Mucosa of stomach (tissue), 1 donor: ENCODE measurements around the gene CDK15.

Experiments used
- H3K27me3 ChIP-seq: one replicate; pipeline ENCODE4 v1.7.0; 2013; ENCODE audit warnings: mild to moderate bottlenecking, low read length; ENCODE audit not compliant: control insufficient read depth, insufficient read depth
- H3K36me3 ChIP-seq: one replicate; pipeline ENCODE4 v1.7.0; 2013; ENCODE audit warnings: low read length; ENCODE audit not compliant: control insufficient read depth, insufficient read depth
- H3K4me1 ChIP-seq: one replicate; pipeline ENCODE4 v1.7.0; 2013; ENCODE audit warnings: mild to moderate bottlenecking, low read length; ENCODE audit not compliant: control insufficient read depth, insufficient read depth
- H3K4me3 ChIP-seq: one replicate; pipeline ENCODE4 v1.7.0; 2013; ENCODE audit warnings: low read length
- H3K9ac ChIP-seq: one replicate; pipeline ENCODE4 v1.7.0; 2013; ENCODE audit warnings: mild to moderate bottlenecking, low read length, moderate library complexity
- H3K9me3 ChIP-seq: one replicate; pipeline ENCODE4 v1.7.0; 2013; ENCODE audit warnings: mild to moderate bottlenecking, low read length, moderate library complexity; ENCODE audit not compliant: control insufficient read depth
- donor health status: Pancreatic carcinoma.

The CDK15 gene

DNA sequence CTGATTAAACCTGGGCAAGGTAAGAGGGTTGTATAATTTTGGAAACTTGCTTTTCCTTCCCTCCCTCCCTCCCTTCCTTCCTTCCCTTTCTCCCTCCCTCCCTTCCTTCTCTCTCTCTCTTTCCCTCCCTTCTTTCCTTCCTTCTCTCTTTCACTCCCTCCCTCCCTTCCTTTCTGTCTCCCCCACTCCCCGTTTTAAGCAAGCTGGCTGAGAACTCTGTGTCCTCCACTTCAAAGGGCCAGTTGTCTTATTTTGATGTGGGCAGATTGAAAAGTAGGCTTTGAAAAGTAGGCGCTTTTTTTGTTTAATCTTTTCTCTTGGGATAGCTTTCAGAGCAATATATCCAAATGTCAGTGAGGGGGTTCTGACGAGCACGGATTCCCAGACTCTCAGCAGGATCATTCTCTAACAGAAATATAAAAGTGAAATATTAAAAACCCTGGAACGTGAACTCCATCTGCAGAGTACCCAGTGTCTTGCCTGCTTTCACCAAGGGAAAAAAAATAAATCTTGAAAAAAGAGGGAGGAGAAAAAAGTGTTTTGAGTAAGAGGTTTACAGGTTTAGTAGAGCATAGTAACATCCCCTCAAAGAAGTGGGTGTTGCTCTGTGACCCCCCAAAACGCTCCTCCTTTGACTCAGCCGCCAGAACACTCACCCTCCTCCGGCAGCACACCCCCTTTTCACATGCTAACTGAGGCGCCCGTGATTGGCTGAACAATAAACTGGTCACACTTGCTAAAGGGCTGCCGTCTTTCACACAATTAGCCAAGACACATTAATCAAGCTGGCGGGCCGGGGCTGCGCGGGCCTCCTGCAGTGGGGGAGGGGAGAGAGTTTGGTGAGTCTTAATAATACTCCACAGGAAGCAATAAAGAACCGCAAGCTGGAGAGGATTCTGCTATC, 52.2 kb downstream of the CDK15 start:
- Histone ChIP-seq H3K9ac (no peak overlapping the region), H3K9me3 (no peaks in the 10 kb centered on the region), H3K36me3 (no peaks in the 10 kb centered on the region), H3K27me3 (no peaks in the 10 kb centered on the region), H3K4me3 (no peak overlapping the region), H3K4me1 (no peaks in the 10 kb centered on the region)

DNA sequence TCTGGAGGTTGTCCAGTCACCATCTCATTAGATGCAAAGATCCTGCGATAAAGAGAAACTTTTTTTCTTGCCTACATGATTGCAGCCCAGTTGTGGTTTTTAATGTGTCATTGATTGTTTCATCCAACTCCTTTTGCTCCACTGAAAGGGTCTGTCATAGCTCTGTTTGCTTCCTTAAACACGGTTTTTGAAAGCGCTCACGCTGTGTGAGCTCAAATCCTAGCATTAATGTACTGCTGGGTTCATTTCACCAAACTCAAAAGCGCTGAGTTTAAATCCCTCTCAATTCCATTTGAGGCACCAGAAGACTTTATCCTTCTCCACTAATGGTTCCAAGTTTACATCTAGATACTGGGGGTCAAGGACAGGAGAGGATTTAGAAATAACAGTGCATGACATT, 53.6 kb downstream of the CDK15 start:
- Histone ChIP-seq H3K27me3 (peaks cover 2% of the 10 kb centered on the region), H3K9me3 (no peaks in the 10 kb centered on the region), H3K4me3 (no peak overlapping the region), H3K4me1 (no peaks in the 10 kb centered on the region), H3K9ac (no peak overlapping the region), H3K36me3 (no peaks in the 10 kb centered on the region)

DNA sequence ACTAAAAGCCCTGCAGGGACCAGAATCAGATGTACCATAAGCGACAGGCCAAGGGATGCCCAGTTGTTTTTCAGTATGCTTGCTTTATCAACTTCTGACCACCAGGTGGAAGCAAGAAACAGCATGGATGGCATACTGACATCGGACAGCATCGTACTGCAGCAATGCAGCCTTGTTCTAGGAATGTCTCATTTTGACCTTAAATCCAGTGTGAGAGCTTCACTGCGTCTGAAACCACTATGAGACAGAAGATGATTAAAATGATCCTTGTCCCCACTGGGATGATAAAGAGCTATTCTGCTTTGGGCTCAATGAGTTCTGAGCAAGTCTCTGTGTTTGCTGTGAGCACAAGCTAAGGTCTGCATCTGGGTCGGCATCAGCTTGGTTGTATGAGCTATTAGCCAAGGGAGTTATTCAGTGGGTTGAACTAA, 54.3 kb downstream of the CDK15 start:
- H3K27me3 ChIP-seq: peaks cover 4% of the 10 kb centered on the region
- no peak overlapping the region for H3K4me3 ChIP-seq
- H3K36me3 ChIP-seq: no peaks in the 10 kb centered on the region
- H3K9ac ChIP-seq: no peak overlapping the region
- H3K4me1 ChIP-seq: peaks cover 5% of the 10 kb centered on the region
- no peaks in the 10 kb centered on the region for H3K9me3 ChIP-seq

DNA sequence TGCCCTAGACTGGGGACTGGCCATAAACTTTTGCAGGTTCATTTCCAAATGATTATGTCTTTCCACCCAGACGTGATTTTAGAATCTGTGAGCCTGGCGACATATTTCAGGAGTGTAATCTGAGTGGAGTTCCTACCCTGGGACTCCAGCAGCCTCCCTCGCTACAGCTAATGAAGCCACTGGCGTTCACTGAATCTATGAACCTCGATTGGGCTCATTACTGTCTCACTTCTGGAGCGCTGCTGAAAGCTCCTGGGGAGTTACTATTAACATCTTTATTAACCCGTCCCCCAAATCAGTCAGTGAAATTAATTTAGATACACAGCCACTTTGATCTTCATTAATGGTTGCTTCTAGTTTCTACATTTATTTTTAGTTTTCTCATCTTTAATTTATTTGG, 56.5 kb downstream of the CDK15 start:
- no peaks in the 10 kb centered on the region for H3K9me3 ChIP-seq
- H3K27me3 ChIP-seq: peaks cover 4% of the 10 kb centered on the region
- H3K4me3 ChIP-seq: no peak overlapping the region

DNA sequence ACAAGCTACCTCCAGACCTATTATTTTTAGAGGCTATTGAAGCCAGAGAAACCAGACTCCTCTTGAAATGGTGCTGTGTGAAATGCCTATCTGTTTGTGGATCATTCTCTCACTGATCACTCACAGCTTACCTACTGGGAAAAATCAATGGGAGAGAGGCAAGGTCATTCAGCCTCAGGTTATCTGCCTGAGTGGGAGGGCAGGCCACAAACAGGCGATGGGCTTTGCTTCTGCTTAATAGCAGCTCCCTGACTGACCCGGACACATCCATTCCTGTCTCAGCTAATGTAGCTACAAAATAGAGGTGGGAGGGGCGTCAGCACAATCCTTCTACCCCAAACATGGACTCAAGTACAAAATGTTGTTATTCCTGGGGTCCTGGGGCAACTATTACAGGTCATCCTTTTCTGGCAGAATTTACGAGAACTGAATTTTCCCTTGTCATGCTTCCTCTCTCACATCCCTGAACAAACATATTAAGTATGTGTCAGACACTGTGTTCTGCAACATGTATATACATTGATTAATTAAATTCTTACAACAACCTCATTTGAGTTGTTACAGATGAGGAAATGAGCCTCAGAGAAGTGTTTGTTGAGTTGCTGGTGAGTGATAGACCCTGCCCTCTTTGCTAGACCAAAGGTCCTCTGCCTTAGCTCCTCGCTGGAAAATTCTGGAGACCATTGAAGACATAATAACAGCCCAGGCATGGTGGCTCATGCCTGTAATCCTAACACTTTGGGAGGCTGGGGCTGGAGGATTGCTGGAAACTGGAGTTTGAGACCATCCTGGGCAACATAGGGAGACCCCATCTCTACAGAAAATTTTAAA, 60.5 kb downstream of the CDK15 start:
- Histone ChIP-seq H3K9ac (no peak overlapping the region), H3K27me3 (peaks cover 4% of the 10 kb centered on the region), H3K9me3 (no peaks in the 10 kb centered on the region), H3K36me3 (no peaks in the 10 kb centered on the region), H3K4me3 (no peak overlapping the region), H3K4me1 (peaks cover 16% of the 10 kb centered on the region)

More for the DNA sequence above, 56.5 kb downstream of the CDK15 start:
- no peaks in the 10 kb centered on the region for H3K36me3 ChIP-seq
- no peak overlapping the region for H3K9ac ChIP-seq
- peaks cover 16% of the 10 kb centered on the region for H3K4me1 ChIP-seq

DNA sequence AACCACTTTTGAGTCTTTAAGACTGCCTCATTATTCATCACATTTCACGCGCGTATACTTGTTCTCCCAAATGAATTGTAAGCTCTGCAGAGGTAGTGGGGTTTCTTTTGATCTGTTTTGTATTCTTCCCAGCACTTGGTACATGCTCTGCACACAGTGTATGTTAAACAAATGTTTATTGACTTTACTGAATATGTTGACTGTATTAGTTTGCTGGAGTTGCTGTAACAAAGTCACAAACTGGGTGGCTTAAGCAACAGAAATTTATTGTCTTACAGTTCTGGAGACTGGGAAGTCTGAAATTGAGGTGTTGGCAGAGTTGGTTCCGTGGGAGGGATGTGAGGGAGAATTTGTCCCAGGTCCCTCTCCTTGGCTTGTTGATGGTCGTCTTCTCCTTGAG, 65.1 kb downstream of the CDK15 start:
- H3K27me3 ChIP-seq: no peaks in the 10 kb centered on the region
- no peak overlapping the region for H3K4me3 ChIP-seq
- H3K4me1 ChIP-seq: peaks cover 9% of the 10 kb centered on the region
- no peaks in the 10 kb centered on the region for H3K9me3 ChIP-seq
- no peaks in the 10 kb centered on the region for H3K36me3 ChIP-seq
- H3K9ac ChIP-seq: no peak overlapping the region

DNA sequence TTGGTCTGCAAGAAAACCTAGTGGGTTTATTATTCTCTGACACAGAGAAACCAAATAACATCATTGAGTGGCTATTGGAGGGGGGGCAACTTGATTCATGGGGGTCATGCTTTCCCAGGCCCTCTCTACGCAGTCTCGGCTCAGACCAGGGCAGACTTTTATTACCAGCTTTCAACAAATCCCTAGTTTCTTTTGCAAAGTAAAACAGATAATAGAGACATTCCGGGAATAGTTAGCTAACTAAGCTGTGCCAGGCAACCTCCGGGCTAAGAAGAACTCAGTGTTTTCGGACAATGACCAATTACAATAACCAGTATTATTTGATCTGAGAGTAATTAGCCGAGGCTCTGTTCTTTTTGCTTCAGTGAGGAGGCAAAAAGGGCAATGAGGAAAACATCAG, 66.3 kb downstream of the CDK15 start:
- H3K36me3 ChIP-seq: no peaks in the 10 kb centered on the region
- no peak overlapping the region for H3K4me3 ChIP-seq
- no peaks in the 10 kb centered on the region for H3K4me1 ChIP-seq
- H3K9me3 ChIP-seq: no peaks in the 10 kb centered on the region
- H3K9ac ChIP-seq: no peak overlapping the region
- no peaks in the 10 kb centered on the region for H3K27me3 ChIP-seq

DNA sequence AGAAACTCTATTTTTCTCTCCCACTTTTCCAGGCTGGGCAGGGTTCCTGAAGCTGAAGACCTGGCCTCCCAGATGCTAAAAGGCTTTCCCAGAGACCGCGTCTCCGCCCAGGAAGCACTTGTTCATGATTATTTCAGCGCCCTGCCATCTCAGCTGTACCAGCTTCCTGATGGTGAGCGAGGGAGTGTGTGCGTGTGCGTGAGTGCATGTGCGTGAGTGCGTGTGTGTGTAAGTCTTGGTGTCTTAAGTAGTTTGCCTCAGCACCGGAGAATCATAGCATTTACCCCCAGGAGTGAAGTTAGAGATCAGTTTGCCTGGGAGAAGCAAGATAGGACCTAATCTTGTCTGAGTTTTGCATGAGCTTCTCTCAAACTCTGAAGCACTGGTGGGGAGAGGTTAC, 73.7 kb downstream of the CDK15 start:
- H3K36me3 ChIP-seq: no peaks in the 10 kb centered on the region
- no peak overlapping the region for H3K9ac ChIP-seq
- H3K4me1 ChIP-seq: no peaks in the 10 kb centered on the region
- no peaks in the 10 kb centered on the region for H3K9me3 ChIP-seq
- peaks cover 19% of the 10 kb centered on the region for H3K27me3 ChIP-seq
- H3K4me3 ChIP-seq: no peak overlapping the region

DNA sequence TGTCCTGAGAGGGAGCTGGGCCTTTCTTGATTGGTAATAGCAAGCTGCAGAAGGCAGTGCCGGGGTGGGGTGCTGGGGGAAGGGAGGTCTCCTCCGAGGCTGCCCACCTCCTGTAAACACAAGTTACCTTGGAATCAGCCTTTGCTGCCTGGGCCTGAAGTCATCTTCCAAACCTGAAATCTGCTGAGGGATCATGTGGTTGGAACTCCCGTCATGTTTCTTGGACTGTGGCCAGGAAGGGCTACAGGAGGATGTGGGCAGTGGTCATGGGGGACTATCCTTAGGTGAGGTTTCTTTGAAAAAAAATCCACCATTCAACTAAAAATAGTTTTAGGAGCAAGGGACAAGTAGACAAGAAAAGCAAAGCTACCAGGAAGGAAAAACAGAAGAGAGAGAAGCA, 74.2 kb downstream of the CDK15 start:
- H3K4me3 ChIP-seq: no peak overlapping the region

DNA sequence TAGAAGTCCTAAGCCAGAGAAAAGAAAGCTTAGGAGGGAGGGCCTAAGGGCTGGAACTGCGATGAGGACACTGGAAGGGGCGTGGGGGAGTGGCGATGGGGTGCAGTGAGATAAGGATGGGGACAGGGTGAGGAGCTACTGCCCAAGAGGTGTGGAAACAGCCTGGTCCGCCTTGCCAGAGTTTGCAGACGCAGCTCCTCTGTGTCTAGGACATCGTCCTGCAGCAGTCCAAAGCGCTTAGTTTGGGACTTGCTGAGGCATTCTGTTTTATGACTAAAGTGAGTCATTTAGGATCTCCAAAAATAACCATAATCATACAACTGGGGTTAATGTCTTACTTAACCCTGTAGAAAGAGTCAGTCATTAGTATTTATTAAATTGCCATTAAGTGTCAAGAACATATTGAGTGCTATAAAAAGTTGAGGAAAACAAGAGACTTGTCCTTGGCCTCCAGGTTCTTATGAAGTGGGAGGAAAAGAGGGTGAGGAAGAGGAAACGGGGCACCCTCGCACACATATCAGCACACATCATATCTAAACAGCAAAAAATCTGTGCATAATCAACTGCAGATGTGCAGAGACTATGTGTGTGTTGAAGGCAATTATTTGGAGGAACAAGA, 74.8 kb downstream of the CDK15 start:
- H3K9ac ChIP-seq: no peak overlapping the region
- no peaks in the 10 kb centered on the region for H3K9me3 ChIP-seq
- no peaks in the 10 kb centered on the region for H3K36me3 ChIP-seq
- no peaks in the 10 kb centered on the region for H3K4me1 ChIP-seq
- H3K4me3 ChIP-seq: no peak overlapping the region
- peaks cover 19% of the 10 kb centered on the region for H3K27me3 ChIP-seq

More for the DNA sequence above, 74.2 kb downstream of the CDK15 start:
- no peaks in the 10 kb centered on the region for H3K36me3 ChIP-seq
- H3K9me3 ChIP-seq: no peaks in the 10 kb centered on the region
- H3K9ac ChIP-seq: no peak overlapping the region
- H3K4me1 ChIP-seq: no peaks in the 10 kb centered on the region
- H3K27me3 ChIP-seq: peaks cover 19% of the 10 kb centered on the region

DNA sequence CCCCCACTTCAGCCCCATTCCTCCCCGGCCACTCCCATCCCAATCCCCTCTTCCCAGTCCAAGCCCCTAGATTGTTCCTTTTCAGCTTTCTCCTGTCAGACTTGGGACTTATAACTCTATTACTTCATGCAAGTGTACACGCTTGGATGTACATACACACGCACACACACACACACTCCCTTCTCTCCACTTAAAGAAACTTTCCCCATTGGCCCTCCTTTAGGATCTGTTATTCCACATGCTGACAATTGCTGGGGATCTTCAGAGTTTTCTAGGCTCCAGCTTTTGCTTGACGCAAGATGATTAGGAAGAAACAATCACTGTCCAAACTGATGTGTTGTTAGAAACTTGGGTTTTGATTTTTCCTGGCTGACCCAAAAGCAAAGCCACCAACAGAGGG, 75.4 kb downstream of the CDK15 start:
- H3K4me1 ChIP-seq: no peaks in the 10 kb centered on the region
- no peaks in the 10 kb centered on the region for H3K36me3 ChIP-seq
- H3K4me3 ChIP-seq: no peak overlapping the region
- no peak overlapping the region for H3K9ac ChIP-seq
- H3K27me3 ChIP-seq: peaks cover 19% of the 10 kb centered on the region
- no peaks in the 10 kb centered on the region for H3K9me3 ChIP-seq
